ENCODE measurements around the gene NAPSA. TPM values are rescaled to one million over a fixed set of nuclear protein-coding genes. Genes with fewer than 3 reads are reported as not detected.
"Not testable (repeated sequence)": the region's sequence is repeated elsewhere in the genome, so short reads cannot be mapped to it uniquely, and the experiment has no call there.

Gene NAPSA
- polyA plus RNA-seq, 1 of the 3 experiments (the other 2 are of a cell fraction) = 0.43 TPM

GRCh38 chr19:50357178-50358100 is 8.0 kb downstream of the NAPSA start (continued):
- TF ChIP-seq, protein P1, sequence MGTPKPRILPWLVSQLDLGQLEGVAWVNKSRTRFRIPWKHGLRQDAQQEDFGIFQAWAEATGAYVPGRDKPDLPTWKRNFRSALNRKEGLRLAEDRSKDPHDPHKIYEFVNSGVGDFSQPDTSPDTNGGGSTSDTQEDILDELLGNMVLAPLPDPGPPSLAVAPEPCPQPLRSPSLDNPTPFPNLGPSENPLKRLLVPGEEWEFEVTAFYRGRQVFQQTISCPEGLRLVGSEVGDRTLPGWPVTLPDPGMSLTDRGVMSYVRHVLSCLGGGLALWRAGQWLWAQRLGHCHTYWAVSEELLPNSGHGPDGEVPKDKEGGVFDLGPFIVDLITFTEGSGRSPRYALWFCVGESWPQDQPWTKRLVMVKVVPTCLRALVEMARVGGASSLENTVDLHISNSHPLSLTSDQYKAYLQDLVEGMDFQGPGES (IDR thresholded peaks at IDR 0.05; ENCODE audit: low read depth, low read length) = no peak
- TF ChIP-seq, protein P2, sequence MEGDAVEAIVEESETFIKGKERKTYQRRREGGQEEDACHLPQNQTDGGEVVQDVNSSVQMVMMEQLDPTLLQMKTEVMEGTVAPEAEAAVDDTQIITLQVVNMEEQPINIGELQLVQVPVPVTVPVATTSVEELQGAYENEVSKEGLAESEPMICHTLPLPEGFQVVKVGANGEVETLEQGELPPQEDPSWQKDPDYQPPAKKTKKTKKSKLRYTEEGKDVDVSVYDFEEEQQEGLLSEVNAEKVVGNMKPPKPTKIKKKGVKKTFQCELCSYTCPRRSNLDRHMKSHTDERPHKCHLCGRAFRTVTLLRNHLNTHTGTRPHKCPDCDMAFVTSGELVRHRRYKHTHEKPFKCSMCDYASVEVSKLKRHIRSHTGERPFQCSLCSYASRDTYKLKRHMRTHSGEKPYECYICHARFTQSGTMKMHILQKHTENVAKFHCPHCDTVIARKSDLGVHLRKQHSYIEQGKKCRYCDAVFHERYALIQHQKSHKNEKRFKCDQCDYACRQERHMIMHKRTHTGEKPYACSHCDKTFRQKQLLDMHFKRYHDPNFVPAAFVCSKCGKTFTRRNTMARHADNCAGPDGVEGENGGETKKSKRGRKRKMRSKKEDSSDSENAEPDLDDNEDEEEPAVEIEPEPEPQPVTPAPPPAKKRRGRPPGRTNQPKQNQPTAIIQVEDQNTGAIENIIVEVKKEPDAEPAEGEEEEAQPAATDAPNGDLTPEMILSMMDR (IDR thresholded peaks at IDR 0.05) = peak; percentile 82
- no peak for TF ChIP-seq NRF1 (IDR thresholded peaks at IDR 0.05; ENCODE audit: low read depth, low read length)

DNA sequence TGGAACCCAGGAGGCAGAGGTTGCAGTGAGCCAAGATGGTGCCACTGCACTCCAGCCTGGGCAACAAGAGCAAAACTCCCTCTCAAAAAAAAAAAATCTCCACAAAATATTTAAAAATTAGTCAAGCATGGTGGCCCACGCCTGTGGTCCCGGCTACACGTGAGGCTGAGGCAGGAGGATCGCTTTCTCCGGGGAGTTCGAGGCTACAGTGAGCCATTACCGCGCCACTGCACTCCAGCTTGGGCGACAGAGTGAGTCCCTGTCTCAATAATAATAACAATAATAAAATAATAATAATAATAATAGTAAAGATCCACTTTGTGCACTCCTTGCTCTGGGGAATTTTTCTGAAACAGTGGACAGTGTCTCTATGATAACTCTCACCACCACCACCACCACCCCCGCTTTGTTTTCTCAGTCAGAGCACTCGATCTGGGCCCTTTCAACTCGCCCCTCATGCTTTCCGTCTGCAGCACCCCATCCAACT is 8.7 kb downstream of the NAPSA start:
- DNase-seq = no peak
- no peak overlapping the region for H3K9ac ChIP-seq
- no peaks in the 10 kb centered on the region for H3K9me2 ChIP-seq
- H3K79me2 ChIP-seq (ENCODE audit: insufficient read depth) = no peaks in the 10 kb centered on the region
- no peak overlapping the region for H2AFZ ChIP-seq (ENCODE audit: low read depth)
- no peaks in the 10 kb centered on the region for H3K27me3 ChIP-seq (ENCODE audit: insufficient read depth)
- ChIA-PET CTCF (interaction anchor here (0.6 to 5.1 kb wide), 28 partner anchors 9 to 565 kb away, joined by 3 to 34 read pairs (median 4); partner anchors contain the start of genes NR1H2, POLD1 and SPIB), POLR2A (interaction anchor here (0.6 to 1.7 kb wide), 6 partner anchors 9 to 155 kb away, joined by 3 to 8 read pairs (median 3); partner anchors contain the start of gene JOSD2)
- no peak overlapping the region for H3K27ac ChIP-seq (ENCODE audit: low read depth in 2 of 2, low read length in 1 of 2)
- no peaks in the 10 kb centered on the region for H3K9me3 ChIP-seq
- H3K36me3 ChIP-seq (replicated peaks in 1 of 2; ENCODE audit: control insufficient read depth in 1 of 2, insufficient read depth in 2 of 2, low read length in 1 of 2) = no peaks in the 10 kb centered on the region
- no peak overlapping the region for H3K4me2 ChIP-seq
- no peaks in the 10 kb centered on the region for H3F3A ChIP-seq (replicated peaks; ENCODE audit: insufficient read depth)
- 26% methylated on average over 13 of the region's 13 CpGs for whole genome bisulfite sequencing (ENCODE audit: low lambda C conversion rate)
- no peak for TF ChIP-seq MEF2A (IDR thresholded peaks at IDR 0.05; ENCODE audit: borderline replicate concordance, low read depth)
- H3K4me3 ChIP-seq (ENCODE audit: low read depth in 2 of 2, low read length in 1 of 2) = peak overlapping the region in 1 of 2 experiments; percentile 52; a peak in 1 of 4 replicates
- no peaks in the 10 kb centered on the region for H4K20me1 ChIP-seq (ENCODE audit: insufficient read depth)
- H3K4me1 ChIP-seq (ENCODE audit: control insufficient read depth in 1 of 2, insufficient read depth in 2 of 2, low read depth in 1 of 2, low read length in 1 of 2) = peaks cover 0 to 4% of the 10 kb centered on the region in 2 experiments; a peak in 1 of 4 replicates

DNA sequence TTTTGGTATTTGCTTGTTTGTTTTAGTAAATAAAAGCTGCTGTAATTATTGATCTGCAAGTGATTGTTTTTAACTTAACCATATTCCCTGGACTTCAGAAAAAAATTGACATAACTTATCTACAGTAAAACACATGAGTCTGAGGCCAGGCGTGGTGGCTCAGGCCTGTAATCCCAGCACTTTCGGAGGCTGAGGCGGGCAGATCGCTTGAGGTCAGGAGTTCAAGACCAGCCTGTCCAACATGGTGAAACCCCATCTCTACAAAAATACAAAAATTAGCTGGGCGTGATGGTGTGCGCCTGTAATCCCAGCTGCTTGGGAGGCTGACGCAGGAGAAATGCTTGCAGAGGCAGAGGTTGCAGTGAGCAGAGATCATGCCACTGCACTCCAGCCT is 12.0 kb downstream of the NAPSA start:
- POLR2A ChIA-PET; H3K27me3 ChIP-seq (ENCODE audit: insufficient read depth); H3F3A ChIP-seq (replicated peaks; ENCODE audit: insufficient read depth); H2AFZ ChIP-seq (ENCODE audit: low read depth); H3K9ac ChIP-seq; H3K27ac ChIP-seq (ENCODE audit: low read depth in 2 of 2, low read length in 1 of 2); H4K20me1 ChIP-seq (ENCODE audit: insufficient read depth); H3K9me3 ChIP-seq; H3K4me3 ChIP-seq (ENCODE audit: low read depth in 2 of 2, low read length in 1 of 2); H3K9me2 ChIP-seq; H3K36me3 ChIP-seq (replicated peaks in 1 of 2; ENCODE audit: control insufficient read depth in 1 of 2, insufficient read depth in 2 of 2, low read length in 1 of 2); H3K79me2 ChIP-seq (ENCODE audit: insufficient read depth); DNase-seq; H3K4me2 ChIP-seq; H3K4me1 ChIP-seq (ENCODE audit: control insufficient read depth in 1 of 2, insufficient read depth in 2 of 2, low read depth in 1 of 2, low read length in 1 of 2): not testable (repeated sequence)
- CTCF ChIA-PET = interaction anchor here (0.9 to 1.2 kb wide), 2 partner anchors 14 to 15 kb away, joined by 3 to 6 read pairs; no protein-coding TSS in a partner anchor
- WGBS (ENCODE audit: low lambda C conversion rate) = 80% methylated on average over 7 of the region's 7 CpGs
